Karpas-422 (cell line): ENCODE data around the gene MRPL3. TPM values are rescaled to one million over a fixed set of nuclear protein-coding genes. Genes with fewer than 3 reads are reported as not detected.

Experiments used
- DNase-seq: peaks from one replicate; pipeline ENCODE4 v3.0.0-alpha.2; 2015
- H2AFZ ChIP-seq: fragments of 200-600 bp; sonication (generic); 2 replicates; pipeline ENCODE4 v1.6.1; 2014; ENCODE audit warnings: antibody characterized with exemption, low read length, mixed read lengths
- H3K27ac ChIP-seq: fragments of 200-600 bp; sonication (generic); 2 replicates; pipeline ENCODE4 v1.5.1; 2014; ENCODE audit warnings: mild to moderate bottlenecking, low read length, moderate library complexity
- H3K27me3 ChIP-seq: fragments of 200-600 bp; sonication (generic); 2 replicates; pipeline ENCODE4 v1.6.1; 2014; ENCODE audit warnings: low read length, mixed read lengths
- H3K36me3 ChIP-seq: fragments of 200-600 bp; sonication (generic); 2 replicates; pipeline ENCODE4 v1.6.1; 2014; ENCODE audit warnings: low read length, mixed read lengths; ENCODE audit not compliant: insufficient read depth
- H3K4me1 ChIP-seq: fragments of 200-600 bp; sonication (generic); 2 replicates; pipeline ENCODE4 v1.6.1; 2014; ENCODE audit warnings: mild to moderate bottlenecking, low read length, mixed read lengths
- H3K4me2 ChIP-seq: fragments of 200-600 bp; sonication (generic); 2 replicates; pipeline ENCODE4 v1.6.1; 2014; ENCODE audit warnings: low read length, low read depth, mild to moderate bottlenecking; ENCODE audit not compliant: poor library complexity, severe bottlenecking
- H3K4me3 ChIP-seq: fragments of 200-600 bp; sonication (generic); 2 replicates; pipeline ENCODE4 v1.5.1; 2014; ENCODE audit warnings: mild to moderate bottlenecking, antibody characterized with exemption, low read length, mixed read lengths
- H3K79me2 ChIP-seq: fragments of 200-600 bp; sonication (generic); 2 replicates; pipeline ENCODE4 v1.6.1; 2014; ENCODE audit warnings: mild to moderate bottlenecking, low read length, mixed read lengths
- H3K9ac ChIP-seq: fragments of 200-600 bp; sonication (generic); 2 replicates; pipeline ENCODE4 v1.6.0; 2014; ENCODE audit warnings: low read length
- H3K9me2 ChIP-seq: fragments of 200-600 bp; sonication (generic), shearing (Covaris generic); replicated peaks from 2 replicates; pipeline ENCODE4 v1.6.0; 2014; ENCODE audit warnings: mild to moderate bottlenecking, low read length, moderate library complexity; ENCODE audit not compliant: insufficient read depth
- H3K9me3 ChIP-seq: fragments of 300-700, 200-600 bp; sonication (generic); 2 replicates; pipeline ENCODE4 v1.6.1; 2014; ENCODE audit warnings: low read length, mixed read lengths
- H4K20me1 ChIP-seq: fragments of 200-600 bp; sonication (generic); 2 replicates; pipeline ENCODE4 v1.6.1; 2014; ENCODE audit warnings: mild to moderate bottlenecking, antibody characterized with exemption, low read length, low read depth; ENCODE audit not compliant: insufficient read depth
- small RNA-seq: library from RNA; depleted of rRNA; stranded (forward); fragments of <200 nt; gene quantifications from one replicate; pipeline ENCODE3, GENCODE V24; 2014
- total RNA-seq: library from RNA; depleted of rRNA; stranded (reverse); fragments of >200 nt; shearing (Covaris generic); gene quantifications from 2 replicates; pipeline ENCODE4 v1.2.3, GENCODE V29; 2014; ENCODE audit warnings: low replicate concordance; rRNA removed

MRPL3 gene
- total RNA-seq, 1 experiment from 2014 or later, result 150 TPM

DNA sequence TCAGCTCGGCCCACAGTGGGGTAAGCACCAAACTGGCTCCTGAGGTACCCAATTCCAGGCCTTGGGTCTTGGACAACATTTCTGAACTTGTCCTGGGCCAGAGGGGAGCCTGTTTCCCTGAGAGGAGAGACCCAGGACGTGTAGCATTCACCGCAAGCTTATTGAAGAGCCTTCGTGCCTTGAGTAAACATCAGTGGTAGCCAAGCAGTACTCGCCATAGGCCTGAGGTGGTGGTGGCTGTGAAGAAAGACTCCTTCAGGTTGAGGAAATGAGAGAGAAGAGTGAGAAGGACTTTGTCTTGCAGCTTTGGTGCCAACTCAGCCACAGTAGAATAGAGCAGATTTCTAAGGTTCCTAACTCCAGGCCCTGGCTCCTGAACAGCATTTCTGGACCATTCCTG lies 71.0 kb downstream of the MRPL3 start:
- no peak for DNase-seq
- no peaks in the 10 kb centered on the region for H3K4me1 ChIP-seq
- H3K27me3 ChIP-seq, result peaks cover 2% of the 10 kb centered on the region; the same call in 1 of the 2 replicates
- H3K4me2 ChIP-seq, result no peak overlapping the region
- no peaks in the 10 kb centered on the region for H3K79me2 ChIP-seq
- H4K20me1 ChIP-seq, result no peaks in the 10 kb centered on the region
- no peaks in the 10 kb centered on the region for H3K9me3 ChIP-seq
- H2AFZ ChIP-seq, result no peak overlapping the region
- H3K36me3 ChIP-seq, result no peaks in the 10 kb centered on the region
- H3K27ac ChIP-seq, result no peak overlapping the region
- H3K4me3 ChIP-seq, result no peak overlapping the region
- no peaks in the 10 kb centered on the region for H3K9me2 ChIP-seq
- no peak overlapping the region for H3K9ac ChIP-seq

GRCh38 chr3:131427226-131427625 lies 75.5 kb downstream of the MRPL3 start:
- H3K9ac ChIP-seq, result no peak overlapping the region
- no peak overlapping the region for H2AFZ ChIP-seq
- no peak overlapping the region for H3K4me2 ChIP-seq
- no peaks in the 10 kb centered on the region for H3K9me2 ChIP-seq
- no peaks in the 10 kb centered on the region for H3K79me2 ChIP-seq
- H3K4me3 ChIP-seq, result no peak overlapping the region
- H3K9me3 ChIP-seq, result no peaks in the 10 kb centered on the region
- H3K4me1 ChIP-seq, result no peaks in the 10 kb centered on the region
- no peaks in the 10 kb centered on the region for H3K36me3 ChIP-seq
- peaks cover 2% of the 10 kb centered on the region; the same call in 1 of the 2 replicates for H3K27me3 ChIP-seq
- DNase-seq, result no peak
- H4K20me1 ChIP-seq, result no peaks in the 10 kb centered on the region
- H3K27ac ChIP-seq, result no peak overlapping the region

- Histone ChIP-seq H3K79me2 (no peaks in the 10 kb centered on the region), H4K20me1 (no peaks in the 10 kb centered on the region), H3K27ac (no peak overlapping the region), H2AFZ (no peak overlapping the region), H3K9me3 (no peaks in the 10 kb centered on the region), H3K4me2 (no peak overlapping the region), H3K9me2 (no peaks in the 10 kb centered on the region), H3K27me3 (no peaks in the 10 kb centered on the region), H3K4me3 (no peak overlapping the region), H3K9ac (no peak overlapping the region), H3K4me1 (no peaks in the 10 kb centered on the region), H3K36me3 (no peaks in the 10 kb centered on the region)
- DNase-seq, result no peak
These were observed 80.7 kb downstream of the MRPL3 start for GRCh38 chr3:131421957-131422498.

- Histone ChIP-seq H3K9me2 (no peaks in the 10 kb centered on the region), H3K9ac (no peak overlapping the region), H3K27ac (no peak overlapping the region), H3K79me2 (no peaks in the 10 kb centered on the region), H4K20me1 (no peaks in the 10 kb centered on the region), H3K27me3 (no peaks in the 10 kb centered on the region), H3K36me3 (no peaks in the 10 kb centered on the region), H3K4me1 (no peaks in the 10 kb centered on the region), H2AFZ (no peak overlapping the region), H3K4me3 (no peak overlapping the region), H3K9me3 (no peaks in the 10 kb centered on the region), H3K4me2 (no peak overlapping the region)
- DNase-seq, result no peak
These were observed 81.5 kb downstream of the MRPL3 start for GRCh38 chr3:131421301-131421700.

DNA sequence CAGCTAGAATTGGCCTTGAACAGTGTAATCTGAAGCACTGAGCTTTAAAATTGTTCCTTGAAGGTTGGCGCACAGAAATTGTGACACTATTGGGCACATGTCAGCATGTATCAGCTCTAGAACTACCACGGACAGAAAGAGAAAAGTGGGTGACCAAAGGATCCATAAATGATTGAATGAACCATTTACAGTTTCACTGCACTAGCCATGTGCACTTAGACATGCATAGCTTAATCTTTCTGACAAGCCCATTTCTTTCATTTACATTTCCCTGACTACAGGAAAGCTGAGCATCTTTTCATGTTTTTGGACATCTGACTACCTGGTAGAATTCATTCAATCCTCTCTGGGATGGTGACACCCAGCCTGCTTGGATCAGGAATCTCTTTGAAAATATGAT lies 85.0 kb downstream of the MRPL3 start:
- Histone ChIP-seq H3K79me2 (no peaks in the 10 kb centered on the region), H3K4me1 (no peaks in the 10 kb centered on the region), H3K9ac (no peak overlapping the region), H3K27ac (no peak overlapping the region), H3K4me2 (no peak overlapping the region), H2AFZ (no peak overlapping the region), H3K9me3 (no peaks in the 10 kb centered on the region), H3K4me3 (no peak overlapping the region), H3K9me2 (no peaks in the 10 kb centered on the region), H4K20me1 (no peaks in the 10 kb centered on the region), H3K27me3 (no peaks in the 10 kb centered on the region), H3K36me3 (no peaks in the 10 kb centered on the region)
- no peak for DNase-seq

Small RNA genes lying within 50 kb of the gene (small RNA-seq; reads per million reads assigned to genes)
- gene AC107027.2, result not detected
- 23.1 reads per million, percentile 97 among the genes with 10 or more reads in this experiment for gene SNORA58

Other genes with a start within 250 kb of the MRPL3 start
- gene NUDT16, start 121.2 kb downstream of the MRPL3 start, total RNA-seq, result 0.93 and 3.1 TPM in 2 replicates